HG03159 (cell line): ENCODE data around the gene GCN1.

Source experiments
- ATAC-seq: cut with Tn5 transposase; IDR thresholded peaks from one replicate; pipeline ENCODE4 v1.9.1; 2021; ENCODE audit warnings: mild to moderate bottlenecking, moderate library complexity; ENCODE audit not compliant: unreplicated experiment

Gene GCN1

DNA sequence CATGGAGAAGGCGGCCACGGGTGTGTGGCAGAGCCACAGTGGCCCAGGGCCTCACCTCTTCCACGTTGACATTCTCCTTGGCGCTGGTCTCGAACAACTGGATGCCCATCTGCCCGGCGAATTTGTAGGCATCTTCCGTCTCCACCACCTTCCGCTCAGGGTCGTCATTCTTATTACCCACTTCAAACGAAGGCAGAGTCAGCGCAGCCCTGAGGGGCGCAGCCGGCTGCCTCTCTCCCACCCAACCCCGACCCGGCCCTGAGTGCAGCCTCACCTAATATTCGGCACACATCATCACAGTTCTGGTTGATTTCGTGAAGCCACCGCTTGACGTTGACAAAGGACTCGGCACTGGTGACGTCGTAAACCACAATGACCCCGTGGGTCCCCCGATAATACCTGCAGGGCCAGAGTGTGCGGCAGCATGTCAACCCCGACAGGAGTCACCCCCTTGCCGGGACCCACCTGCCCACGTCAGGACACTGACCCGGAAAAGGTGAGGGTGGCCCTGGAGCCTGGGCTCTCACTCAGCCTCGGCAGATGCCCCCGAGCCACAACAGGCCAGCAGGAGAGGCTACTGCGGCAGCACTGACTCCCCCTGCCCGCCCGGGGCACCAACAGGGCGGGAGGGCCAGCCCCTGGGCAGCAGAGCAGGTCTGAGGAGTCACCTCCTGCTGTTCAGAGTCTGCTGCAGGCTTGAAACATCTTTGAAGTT is 95.6 kb downstream of the GCN1 start:
- no peak for ATAC-seq

DNA sequence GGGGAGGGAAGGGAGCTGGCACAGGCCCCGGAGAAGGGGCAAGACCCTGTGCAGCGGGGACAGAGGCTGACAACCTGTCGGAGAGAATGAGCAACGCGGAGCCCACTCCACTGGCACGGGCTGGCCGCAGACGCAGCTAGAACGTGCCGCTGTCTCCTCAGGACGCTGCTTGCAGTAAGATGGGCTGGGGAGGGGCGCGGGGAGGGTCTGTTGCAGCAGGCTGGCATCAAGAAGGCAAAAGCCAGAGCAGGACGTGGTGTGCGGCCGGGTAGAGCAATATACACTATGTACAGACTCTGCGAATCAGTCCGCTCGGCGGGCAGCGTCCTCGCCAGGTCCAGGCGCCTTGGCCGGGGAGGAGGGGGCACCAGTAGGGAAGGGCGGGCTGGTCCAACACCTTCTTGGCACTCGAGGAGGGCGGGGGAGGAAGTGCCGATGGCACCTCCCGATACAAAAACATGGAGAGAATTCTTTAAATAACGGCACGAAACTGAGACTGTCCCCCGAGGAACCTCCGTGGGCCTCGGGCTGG is 97.8 kb downstream of the GCN1 start:
- ATAC-seq: no peak

DNA sequence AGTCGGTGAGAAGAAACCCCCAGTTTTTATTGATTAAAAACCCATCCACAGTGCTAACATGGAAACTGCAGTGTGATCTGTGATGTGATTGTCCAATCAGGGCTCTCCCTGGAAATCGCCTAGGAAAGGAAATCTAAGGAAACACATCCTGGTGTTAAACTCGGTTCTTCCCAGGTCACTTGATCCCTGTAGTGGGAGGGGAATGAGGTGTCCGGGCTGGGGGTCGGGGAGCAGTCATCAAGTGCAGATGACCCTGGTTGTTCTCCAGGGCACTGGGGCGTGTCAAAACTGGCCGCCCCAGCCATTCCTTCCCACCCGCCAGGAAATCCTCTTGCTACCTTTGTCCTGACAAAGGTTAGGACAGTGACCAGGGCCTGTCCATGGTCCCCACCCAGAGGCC is 98.8 kb downstream of the GCN1 start:
- ATAC-seq: no peak

DNA sequence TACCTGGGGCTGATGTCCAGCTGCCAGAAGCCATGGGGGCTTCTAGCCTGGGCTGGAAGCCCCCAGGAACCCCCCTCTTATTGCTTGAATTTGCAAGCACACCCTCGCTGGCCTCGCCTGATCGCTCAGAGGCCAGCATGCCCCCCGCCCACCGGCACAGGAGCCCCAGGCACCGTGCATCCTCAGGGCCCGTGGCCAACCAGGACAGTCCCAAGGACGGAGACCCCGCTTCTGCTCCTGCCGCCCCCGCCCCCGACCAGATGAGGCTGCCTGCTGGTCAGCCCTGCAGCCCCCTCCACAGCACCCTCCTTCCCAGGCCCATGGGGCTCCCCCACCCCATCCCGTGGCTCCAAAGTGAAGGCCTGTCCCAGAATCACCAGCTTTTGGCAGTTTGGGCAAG is 99.2 kb downstream of the GCN1 start:
- ATAC-seq: no peak

DNA sequence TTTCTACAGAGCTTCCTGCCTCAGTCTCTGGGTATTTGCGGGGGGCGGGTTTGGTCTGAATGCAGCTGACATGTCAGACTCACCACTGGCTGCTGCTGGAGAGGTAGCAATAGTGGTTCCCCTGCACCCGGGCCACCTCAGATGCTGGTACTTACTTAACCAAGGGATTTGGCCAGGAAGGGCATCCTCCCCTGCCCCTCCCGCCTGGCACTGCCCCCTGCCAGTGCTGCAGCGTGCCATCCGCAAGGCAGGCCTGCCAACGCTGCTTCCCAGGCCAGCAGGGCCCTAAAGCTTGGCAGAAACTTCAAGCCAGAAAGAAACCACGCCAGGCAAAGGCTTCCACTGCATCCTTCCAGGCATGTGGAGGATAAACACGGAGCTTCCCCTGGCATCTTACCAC is 100.0 kb downstream of the GCN1 start:
- ATAC-seq: no peak

DNA sequence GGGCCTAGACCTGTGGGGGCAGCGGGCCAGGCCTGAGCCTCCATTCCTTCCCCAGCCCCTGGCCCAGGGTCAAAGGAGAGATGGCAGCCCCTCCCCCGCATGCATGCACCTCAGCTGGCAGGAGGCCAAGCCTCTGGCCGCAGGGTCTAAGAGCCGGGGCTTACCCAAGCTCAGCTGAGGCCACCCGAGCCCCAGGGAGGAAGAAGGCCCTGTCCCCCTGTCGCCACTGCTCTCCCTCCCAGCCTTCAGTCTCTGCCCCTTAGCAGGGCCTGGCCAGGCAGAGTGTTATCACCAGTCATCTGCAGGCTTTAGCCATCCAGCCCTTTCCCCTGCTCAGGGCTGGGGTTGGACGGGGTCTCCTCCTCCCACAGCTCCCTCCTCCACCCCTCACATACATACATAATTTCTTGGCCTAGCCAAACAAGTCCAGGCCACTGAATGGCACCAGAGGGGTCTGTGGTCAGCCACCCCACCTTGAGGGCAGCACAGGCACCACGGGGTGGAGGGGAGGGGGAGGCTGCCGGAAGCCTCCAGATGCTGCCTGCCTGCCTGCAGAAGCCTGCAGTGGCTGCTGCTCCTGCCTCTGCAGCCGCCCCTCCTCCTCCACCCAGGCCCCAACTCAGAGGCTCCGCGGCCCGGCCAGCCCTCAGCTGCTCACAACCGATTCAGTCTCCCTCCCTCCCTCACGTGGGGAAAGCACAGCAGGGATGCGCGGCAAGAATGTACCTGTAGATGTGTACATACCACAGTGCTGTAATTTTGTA is 100.7 kb downstream of the GCN1 start:
- no peak for ATAC-seq

DNA sequence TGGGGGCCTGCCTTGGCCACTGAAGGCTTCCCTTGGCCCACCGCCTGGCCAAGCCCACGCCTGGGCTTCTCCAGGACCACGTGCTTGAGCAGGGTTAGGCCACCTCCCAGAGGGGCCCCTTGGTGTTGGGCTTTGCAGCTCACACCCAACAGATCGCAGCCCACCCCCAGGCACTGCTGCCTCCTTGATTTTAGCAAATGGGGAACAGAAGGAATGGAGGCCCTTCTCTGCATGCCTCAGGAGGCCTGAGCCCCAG is 101.3 kb downstream of the GCN1 start:
- no peak for ATAC-seq

DNA sequence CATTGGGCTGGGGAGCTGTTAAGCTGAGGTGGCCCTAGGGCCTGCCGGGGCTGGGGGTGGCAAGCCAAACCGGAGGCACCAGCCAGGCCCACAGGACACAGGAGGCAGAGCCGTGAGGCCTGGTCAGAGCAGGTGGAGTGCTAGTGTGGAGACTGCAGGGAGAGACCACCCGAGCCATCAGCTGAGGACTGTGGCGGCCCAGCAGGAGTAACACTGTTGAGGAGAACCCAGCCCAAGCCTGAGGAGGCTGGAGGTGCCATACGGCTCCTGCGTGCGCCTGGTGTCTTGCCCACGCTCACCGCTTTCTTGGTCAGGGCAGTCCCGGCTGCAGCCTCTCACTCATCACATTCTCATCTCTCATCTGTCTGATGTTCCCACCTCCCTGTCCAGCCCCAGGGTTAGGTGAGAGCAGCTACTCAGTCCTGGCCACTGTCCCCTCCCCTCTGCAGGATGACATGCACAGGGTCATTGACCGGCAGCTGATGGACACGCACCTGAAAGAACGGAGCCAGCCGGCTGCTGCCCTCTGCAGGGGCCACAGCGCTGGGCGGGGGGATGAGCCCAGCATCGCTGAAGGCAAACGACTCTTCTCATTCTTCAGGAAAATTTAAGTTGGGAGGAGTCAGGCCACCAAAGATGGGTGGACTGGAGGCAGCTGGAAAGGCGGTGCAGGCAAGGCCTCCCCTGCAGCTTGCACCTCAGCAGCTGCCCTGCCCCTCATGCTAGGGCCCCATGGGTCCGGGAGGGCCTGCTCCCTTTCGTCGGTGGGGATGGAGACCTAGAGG is 101.8 kb downstream of the GCN1 start:
- no peak for ATAC-seq

DNA sequence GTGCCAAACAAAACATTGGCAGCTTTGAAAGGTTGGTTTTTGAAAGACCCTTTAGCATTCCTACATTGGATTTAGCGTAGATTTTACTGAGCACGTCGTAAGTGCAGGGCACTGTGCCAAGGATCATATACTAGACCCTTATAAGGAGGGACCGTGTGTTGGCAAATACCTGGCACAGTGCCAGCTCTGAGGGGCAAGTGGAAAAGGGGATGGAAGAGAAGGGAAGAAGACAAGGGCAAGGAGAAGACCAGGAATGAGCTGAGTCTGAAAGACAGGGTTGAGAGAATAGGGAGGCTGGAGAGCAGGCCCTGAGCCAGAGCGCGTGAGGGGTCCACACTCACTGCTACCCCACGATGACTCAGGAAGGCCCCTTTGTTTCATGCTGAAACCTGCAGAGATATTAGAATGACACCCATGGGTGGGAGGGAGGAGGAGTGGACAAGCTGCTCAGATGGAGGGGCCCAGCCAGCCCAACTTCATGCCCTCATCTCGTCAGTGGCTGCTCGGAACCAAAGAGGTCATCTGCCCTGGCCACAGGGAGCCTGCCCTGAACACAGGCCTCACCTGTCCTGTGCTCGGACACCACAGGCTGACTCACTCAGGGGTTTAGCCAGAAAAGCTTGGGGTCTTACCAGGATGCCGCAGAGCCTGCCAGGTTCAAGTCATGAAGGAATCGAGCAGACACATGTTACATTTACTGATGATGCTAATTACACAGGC is 103.0 kb downstream of the GCN1 start:
- no peak for ATAC-seq

DNA sequence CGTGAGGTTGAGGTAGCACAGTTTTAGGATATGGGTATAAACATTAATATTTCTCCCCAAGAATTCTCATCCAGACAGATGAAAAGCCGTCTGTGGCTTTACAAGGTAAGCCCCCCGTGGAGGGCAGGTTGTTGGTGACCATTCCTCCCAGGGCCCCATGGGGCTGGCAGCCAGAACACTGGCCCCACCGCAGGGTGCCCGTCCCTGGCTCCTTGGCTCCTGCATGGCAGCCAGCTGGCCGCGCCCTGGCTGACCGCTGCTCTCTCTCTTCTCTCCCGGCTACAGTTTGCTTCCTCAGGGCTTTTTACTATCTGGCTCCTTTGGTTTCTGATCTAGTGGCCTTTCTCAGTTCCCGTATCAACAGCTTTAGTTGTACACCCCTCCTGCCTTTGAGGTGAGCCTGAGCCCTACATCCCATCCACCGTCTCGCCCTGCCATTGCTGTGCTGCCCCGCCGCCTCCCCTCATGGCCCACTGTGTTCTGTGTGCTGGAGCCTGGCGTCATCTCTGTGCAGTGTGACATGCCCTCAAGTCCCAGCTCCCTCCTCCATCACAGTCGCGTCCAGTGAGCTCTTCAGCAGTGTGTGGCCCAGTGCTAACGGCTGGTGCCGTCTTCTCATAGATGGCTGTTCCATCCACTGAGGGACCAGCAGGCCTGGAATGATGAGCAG is 103.8 kb downstream of the GCN1 start:
- no peak for ATAC-seq

DNA sequence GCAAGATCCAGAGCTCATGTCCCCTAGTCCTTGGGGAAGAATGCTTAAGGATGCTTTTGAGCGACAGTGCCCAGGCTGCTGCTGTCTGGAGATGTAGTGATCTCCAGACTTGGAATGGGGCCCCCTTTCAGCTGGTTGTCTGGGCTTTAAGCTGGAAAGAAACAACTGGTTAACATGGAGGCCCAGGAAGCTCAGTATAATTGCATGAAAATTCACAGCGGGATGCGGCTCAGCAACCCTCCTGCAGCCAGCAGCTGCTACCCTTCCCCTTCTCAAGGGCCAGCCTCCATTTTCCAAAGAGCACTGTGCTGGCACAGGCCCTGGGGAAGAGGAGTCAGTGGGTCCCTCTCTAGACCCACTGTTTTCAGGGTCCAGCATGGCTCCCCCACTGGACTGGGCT is 104.3 kb downstream of the GCN1 start:
- no peak for ATAC-seq

DNA sequence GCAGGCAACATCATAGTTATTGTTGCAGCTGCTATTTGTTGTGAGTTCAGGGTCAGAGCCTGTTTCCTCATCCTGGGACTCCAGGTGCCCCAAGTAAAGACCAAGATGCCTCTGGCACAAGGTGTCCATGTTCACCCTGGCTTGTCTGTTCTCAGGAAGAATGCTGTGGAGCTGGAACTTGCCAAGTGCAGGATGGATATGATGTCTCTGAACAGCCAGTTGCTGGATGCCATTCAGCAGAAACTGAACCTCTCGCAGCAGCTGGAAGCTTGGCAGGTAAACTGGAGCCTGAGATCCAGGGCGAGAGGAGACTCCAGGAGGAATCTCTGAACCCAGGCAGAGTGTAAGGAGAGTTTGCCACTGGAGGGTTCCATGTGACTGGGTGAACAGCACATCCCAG is 104.7 kb downstream of the GCN1 start:
- no peak for ATAC-seq

DNA sequence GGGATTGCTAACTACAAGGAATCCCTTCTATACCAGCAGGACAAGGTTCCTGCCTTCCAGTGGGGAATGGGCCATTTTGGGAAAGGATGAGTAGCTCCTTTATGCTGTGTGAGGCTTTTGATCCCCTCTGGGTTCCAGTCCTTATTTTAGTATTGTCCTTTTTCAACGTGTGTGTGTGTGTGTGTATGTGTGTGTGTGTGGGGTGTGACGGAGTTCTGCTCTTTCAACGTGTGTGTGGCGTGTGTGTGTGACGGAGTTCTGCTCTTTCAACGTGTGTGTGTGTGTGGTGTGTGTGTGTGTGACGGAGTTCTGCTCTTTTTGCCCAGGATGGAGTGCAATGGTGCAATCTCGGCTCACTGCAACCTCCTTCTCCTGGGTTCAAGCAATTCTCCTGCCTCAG is 105.4 kb downstream of the GCN1 start:
- ATAC-seq: no peak

DNA sequence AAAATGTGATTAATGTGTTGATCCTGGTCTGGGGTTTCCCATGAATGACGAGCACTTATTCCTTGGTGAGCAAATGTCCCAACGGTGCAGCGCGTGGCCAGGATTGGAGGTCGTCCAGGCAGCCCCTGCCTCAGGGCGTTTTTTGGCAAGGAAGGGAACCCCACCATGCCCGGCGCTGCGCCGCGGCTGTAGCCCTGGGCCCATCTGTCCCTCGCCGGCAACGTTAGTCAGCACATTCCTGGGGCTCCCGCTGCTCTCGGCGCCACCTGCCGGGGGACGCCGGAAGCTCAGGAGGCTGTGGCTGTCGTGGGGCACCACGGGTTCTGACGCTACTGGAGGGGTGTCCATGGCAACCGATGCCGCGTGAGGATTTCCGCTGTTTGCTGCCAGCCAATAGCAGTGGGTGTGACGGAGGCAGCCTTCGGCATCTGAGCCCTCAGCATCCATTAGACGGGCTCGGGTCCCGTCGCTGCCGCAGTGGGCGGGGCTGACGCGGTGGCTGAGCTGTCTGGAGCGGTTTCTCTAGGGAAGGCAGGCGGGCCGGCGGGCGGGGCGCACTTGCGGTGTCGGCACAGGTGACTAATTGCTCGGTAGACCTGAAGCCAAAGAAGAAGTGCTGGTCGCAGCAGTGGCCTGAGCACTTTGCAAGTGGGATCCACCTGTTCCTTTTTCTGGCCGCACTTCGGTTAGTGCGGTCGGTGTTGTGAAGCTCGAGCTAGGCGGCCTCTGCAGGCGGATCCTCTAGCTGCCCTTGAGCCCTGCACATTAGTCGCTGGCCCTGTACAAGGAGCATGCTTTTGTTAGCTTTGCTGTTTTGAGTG is 107.5 kb downstream of the GCN1 start:
- peak; percentile 97 for ATAC-seq

DNA sequence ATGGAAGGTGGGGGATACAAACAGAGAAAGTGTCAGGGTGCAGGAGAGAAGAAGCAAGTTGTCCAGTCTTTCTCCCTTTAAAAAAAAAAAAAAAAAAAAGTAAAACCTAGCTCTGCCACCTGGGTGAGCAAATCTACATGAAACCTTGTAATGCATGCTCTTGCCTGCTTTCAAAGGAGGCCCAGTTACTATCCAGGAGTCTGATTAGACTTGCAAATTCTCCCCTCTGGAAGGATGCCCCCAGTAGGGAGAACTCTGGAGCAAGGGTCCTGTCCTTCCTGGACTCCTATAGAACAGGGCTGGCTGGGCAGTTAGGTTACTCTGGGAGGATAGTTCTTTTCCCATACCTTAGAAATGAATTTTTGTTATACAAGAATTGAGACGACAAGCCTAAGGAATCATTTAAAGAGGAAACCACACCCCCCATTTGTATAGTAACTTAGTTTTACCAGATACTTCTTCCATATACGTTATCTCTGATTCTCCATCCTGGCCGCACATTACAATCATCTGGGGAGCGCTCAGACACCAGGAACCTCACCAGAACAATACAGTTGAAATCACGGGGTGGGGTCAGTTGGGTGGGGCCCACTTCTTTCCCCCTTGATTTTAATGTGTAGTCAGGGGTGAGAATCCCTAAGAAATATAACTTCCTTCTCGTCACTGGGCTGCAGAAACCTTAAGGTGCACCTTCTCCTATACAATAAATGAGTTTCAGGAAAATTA is 108.4 kb downstream of the GCN1 start:
- no peak for ATAC-seq

DNA sequence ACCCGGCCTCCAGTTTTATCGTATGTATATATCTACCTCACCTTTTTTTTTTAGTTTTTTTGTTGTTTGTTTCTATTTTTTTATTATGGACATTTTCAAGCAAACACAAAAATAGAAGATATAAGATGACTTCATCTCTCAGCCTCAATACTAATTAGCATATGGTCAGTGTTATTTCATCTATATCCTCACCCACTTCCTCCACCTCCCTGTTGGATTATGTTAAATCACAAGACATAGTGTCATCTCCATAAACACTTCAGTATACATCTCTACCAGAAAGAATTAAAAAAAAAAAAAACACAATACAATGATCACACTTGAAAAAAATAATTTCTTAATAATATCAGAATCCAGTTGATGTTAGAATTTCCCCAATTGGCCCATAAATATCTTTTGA is 112.9 kb downstream of the GCN1 start:
- no peak for ATAC-seq

DNA sequence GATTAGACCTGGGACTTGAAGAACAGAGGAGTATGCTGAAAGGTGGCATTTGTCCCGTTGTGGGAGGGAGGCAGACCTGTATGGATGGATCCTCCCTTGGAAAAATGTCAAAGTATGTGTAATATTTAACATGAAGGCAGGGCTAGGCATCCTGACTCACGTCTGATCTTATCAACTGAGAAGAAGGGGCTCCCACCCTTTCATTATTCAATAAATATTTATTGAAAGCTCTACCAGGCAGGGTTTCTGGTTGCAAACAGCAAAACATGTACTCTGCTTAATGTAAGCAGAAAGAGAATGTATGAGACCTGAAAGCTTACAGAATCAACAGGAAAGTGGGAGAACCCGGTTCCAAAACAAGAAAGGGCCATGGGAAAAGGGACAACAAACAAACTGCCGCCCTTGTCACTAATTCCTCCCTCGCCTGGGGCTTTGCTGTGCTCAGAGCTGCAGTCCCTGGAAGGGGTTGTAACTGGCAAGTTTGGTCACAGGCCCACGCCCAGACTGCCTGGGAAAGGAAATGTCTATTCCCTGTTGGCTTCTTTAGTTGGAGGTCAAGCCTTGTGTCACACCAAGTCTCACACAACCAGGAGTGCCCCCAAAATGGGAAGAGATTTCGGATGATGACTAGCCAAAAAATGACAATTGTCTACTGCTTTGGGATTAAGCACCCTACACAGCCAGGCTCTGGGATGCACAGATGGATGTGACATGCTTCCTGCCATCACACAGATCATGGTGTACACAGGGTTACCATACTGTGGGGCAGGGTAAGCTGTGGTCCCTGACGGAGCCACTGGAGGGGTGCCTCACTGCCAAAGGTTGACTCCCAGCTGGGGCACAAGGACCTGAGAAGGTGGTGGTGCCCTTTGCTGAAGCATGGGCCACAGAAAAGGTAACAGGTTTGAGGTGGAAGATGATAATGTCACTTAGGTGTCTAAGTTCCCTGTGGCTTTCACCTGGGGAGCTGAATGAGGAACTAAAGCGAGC is 114.8 kb downstream of the GCN1 start:
- ATAC-seq: no peak

DNA sequence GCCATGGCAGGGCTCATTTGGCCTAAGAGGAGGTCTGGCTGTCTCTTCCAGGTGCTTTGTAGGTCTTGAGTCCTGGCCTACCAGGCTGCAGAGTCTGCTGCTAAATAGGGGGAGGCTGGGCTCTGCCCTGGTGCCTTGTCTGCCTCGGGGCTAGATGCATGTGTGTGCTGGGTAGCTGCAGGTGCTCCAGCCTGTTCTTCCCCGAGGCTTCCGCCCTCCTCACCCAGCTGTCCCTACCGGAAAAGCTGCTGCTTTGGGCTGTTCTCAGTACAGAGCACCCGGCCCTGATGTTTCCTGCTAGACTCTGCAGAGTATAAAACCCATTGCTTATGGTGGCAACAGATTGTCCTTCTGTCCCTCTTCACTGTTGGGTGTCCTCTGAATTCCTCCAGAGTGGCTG is 115.6 kb downstream of the GCN1 start:
- no peak for ATAC-seq
